Keratinocyte (primary cell): Measurements from ENCODE around the gene TRMT1. TPM values are rescaled to one million over a fixed set of nuclear protein-coding genes. Genes with fewer than 3 reads are reported as not detected.
A peak's percentile ranks its signal among the peaks of the same experiment; 100 is the strongest.

ENCODE experiments used
- DNase-seq: peaks from one replicate; pipeline ENCODE4 v3.0.0-alpha.2; 2011; ENCODE audit warnings: low read depth, missing footprints, low spot score
- FAIRE-seq: peaks from 2 replicates; lab custom pipeline; 2011; peaks lifted over from hg19 to GRCh38; lab: Jason Lieb, UNC
- H2AFZ ChIP-seq: 2 replicates; pipeline ENCODE4 v1.6.0; 2012; ENCODE audit warnings: low read length, control low read depth, inconsistent platforms; ENCODE audit not compliant: control insufficient read depth
- H3K27ac ChIP-seq: 2 replicates; pipeline ENCODE4 v1.5.1; 2011; ENCODE audit warnings: low read length; ENCODE audit not compliant: control insufficient read depth, insufficient read depth
- H3K27me3 ChIP-seq: 3 replicates; pipeline ENCODE4 v1.6.0; 2011; ENCODE audit warnings: low read length; ENCODE audit not compliant: control insufficient read depth, insufficient read depth; ENCODE audit errors: extremely low read depth
- H3K36me3 ChIP-seq, 2 experiments: 2 replicates in 1 of 2; 3 replicates in 1 of 2; pipeline ENCODE4 v1.5.1; 2011; ENCODE audit warnings: low read length in 2 of 2, mild to moderate bottlenecking in 1 of 2; ENCODE audit not compliant: control insufficient read depth in 2 of 2, insufficient read depth in 2 of 2; ENCODE audit errors: extremely low read depth in 1 of 2
- H3K4me1 ChIP-seq: 3 replicates; pipeline ENCODE4 v1.5.1; 2011; ENCODE audit warnings: low read length; ENCODE audit not compliant: control insufficient read depth, insufficient read depth; ENCODE audit errors: extremely low read depth
- H3K4me2 ChIP-seq: 3 replicates; pipeline ENCODE4 v1.6.0; 2011; ENCODE audit warnings: low read depth, low read length; ENCODE audit not compliant: control insufficient read depth, insufficient read depth; ENCODE audit errors: extremely low read depth
- H3K4me3 ChIP-seq, 3 experiments: fragments of 200-600 bp in 1 of 3; sonication (generic) in 1 of 3; 2 replicates in 2 of 3; 3 replicates in 1 of 3; pipeline ENCODE4 v1.5.1; 2011 to 2016; ENCODE audit warnings: low read length in 3 of 3, mild to moderate bottlenecking in 3 of 3, control low read depth in 2 of 3, inconsistent platforms in 1 of 3, low read depth in 1 of 3, mixed read lengths in 1 of 3, mixed run types in 1 of 3, moderate library complexity in 1 of 3; ENCODE audit not compliant: control insufficient read depth in 2 of 3, insufficient read depth in 2 of 3; ENCODE audit errors: extremely low read depth in 1 of 3
- H3K79me2 ChIP-seq: 2 replicates; pipeline ENCODE4 v1.6.0; 2012; ENCODE audit warnings: low read length; ENCODE audit not compliant: control insufficient read depth, insufficient read depth
- H3K9ac ChIP-seq: 3 replicates; pipeline ENCODE4 v1.6.0; 2011; ENCODE audit warnings: low read length; ENCODE audit not compliant: control insufficient read depth, insufficient read depth; ENCODE audit errors: extremely low read depth
- H3K9me1 ChIP-seq: 3 replicates; pipeline ENCODE4 v1.6.0; 2011; ENCODE audit warnings: low read length; ENCODE audit not compliant: control insufficient read depth, insufficient read depth; ENCODE audit errors: extremely low read depth
- H3K9me3 ChIP-seq: 2 replicates; pipeline ENCODE4 v1.5.1; 2012; ENCODE audit warnings: low read depth, low read length; ENCODE audit not compliant: control insufficient read depth
- H4K20me1 ChIP-seq: 3 replicates; pipeline ENCODE4 v1.6.0; 2011; ENCODE audit warnings: low read length; ENCODE audit not compliant: control insufficient read depth, insufficient read depth; ENCODE audit errors: extremely low read depth
- EZH2 ChIP-seq: IDR thresholded peaks from one replicate; pipeline ENCODE4 v1.6.1; 2012; ENCODE audit warnings: inconsistent platforms, mild to moderate bottlenecking, low read length, moderate library complexity
- dilution Hi-C: fragments of 300-500 bp; cut with MboI; formaldehyde crosslinking; loops from one replicate; pipeline ENCODE4 v1.7.0; 2020; ENCODE audit warnings: low sequenced_read_pairs; ENCODE audit not compliant: extremely low pct_ligation_motif_present
- polyA plus RNA-seq, 5 experiments: library from polyadenylated mRNA; depleted of rRNA in 3 of 5; stranded (reverse) in 3 of 5; stranded (forward) in 1 of 5; unstranded in 1 of 5; fragments of >200 nt; gene quantifications; 1 replicate in 1 of 5; 2 replicates in 3 of 5; 3 replicates in 1 of 5; pipeline versions ENCODE4 v1.2.1 to v1.2.3, GENCODE V29; 2011 to 2012; ENCODE audit warnings: missing spikeins in 2 of 5, low read depth in 1 of 5, low replicate concordance in 1 of 5
- TF ChIP-seq, protein P1 (sequence below), 3 experiments: IDR thresholded peaks in 1 of 3; conservative IDR thresholded peaks in 1 of 3; optimal IDR thresholded peaks in 1 of 3; 2 replicates in 2 of 3; 3 replicates in 1 of 3; pipeline versions ENCODE3 to v1.5.1; 2011; ENCODE audit warnings: low read length in 3 of 3, mild to moderate bottlenecking in 3 of 3, moderate library complexity in 2 of 3, control low read depth in 1 of 3, inconsistent platforms in 1 of 3; ENCODE audit not compliant: insufficient read depth in 2 of 3; ENCODE audit errors: extremely low read depth in 1 of 3

The TRMT1 gene
- polyA plus RNA-seq, 1 donor (not counting 4 experiments of a cell fraction or from before 2014, with no cell fraction given): 30.9 TPM

DNA sequence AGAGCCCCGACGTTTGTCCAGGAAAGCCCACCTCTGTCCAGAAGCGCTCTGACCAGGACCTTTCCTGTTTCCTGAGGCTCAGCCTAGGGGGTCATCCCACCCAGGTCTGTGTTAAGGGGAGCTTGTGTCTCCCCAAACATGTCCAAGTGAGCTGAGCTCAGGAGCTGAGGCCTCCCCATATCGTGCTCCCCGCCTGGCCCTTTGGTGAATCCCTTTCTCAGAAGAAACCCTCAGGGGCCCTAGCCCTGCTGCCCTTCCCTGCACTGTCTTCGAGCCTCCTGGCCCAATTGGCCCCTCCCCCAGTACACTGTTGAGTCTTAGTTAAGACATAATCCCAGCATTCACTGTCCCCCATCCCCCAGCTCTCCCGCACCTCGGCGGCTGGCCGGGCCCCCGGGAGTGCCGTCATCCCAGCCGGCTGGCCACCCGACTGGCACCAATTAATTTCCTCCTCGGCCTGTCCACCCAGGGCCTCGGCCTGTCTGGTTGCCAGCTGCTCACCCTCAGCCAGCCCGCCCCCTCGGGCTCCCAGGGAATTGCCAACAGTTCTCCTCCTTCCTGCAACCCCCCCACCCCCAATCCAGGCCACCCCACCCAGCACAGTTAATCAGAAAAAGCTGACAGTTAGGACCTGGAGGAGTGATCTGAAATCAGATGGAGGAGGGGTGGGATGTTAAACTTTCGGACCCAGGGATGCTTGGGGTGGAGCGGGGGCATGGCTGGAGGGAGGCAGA lies 47.2 kb upstream of the TRMT1 start:
- no peak for DNase-seq

GRCh38 chr19:13162724-13163608 lies 46.4 kb upstream of the TRMT1 start:
- Histone ChIP-seq H3K4me3 (peak overlapping the region; percentile 0 to 56 (median 52)), H3K27ac (peak overlapping the region; percentile 94), H3K36me3 (no peaks in the 10 kb centered on the region), H3K27me3 (no peaks in the 10 kb centered on the region), H3K9me1 (no peaks in the 10 kb centered on the region), H3K4me1 (peaks cover 52% of the 10 kb centered on the region), H4K20me1 (no peaks in the 10 kb centered on the region), H3K9ac (peak overlapping the region; percentile 79), H3K79me2 (no peaks in the 10 kb centered on the region), H2AFZ (peak overlapping the region; percentile 69), H3K9me3 (no peaks in the 10 kb centered on the region), H3K4me2 (peak overlapping the region; percentile 86)
- FAIRE-seq (no peak), DNase-seq (peak; percentile 90)
- TF ChIP-seq, protein P1, sequence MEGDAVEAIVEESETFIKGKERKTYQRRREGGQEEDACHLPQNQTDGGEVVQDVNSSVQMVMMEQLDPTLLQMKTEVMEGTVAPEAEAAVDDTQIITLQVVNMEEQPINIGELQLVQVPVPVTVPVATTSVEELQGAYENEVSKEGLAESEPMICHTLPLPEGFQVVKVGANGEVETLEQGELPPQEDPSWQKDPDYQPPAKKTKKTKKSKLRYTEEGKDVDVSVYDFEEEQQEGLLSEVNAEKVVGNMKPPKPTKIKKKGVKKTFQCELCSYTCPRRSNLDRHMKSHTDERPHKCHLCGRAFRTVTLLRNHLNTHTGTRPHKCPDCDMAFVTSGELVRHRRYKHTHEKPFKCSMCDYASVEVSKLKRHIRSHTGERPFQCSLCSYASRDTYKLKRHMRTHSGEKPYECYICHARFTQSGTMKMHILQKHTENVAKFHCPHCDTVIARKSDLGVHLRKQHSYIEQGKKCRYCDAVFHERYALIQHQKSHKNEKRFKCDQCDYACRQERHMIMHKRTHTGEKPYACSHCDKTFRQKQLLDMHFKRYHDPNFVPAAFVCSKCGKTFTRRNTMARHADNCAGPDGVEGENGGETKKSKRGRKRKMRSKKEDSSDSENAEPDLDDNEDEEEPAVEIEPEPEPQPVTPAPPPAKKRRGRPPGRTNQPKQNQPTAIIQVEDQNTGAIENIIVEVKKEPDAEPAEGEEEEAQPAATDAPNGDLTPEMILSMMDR (optimal IDR thresholded peaks at IDR 0.05 in 1 of 3, IDR thresholded peaks at IDR 0.05 in 1 of 3, conservative IDR thresholded peaks at IDR 0.05 in 1 of 3; ENCODE audit: extremely low read depth in 1 of 3, insufficient read depth in 2 of 3, low read length in 3 of 3): no peak
- dilution Hi-C loops: no loop called here

More for the DNA sequence above, 47.2 kb upstream of the TRMT1 start:
- Histone ChIP-seq H4K20me1 (no peaks in the 10 kb centered on the region), H3K4me2 (peak overlapping the region; percentile 86), H3K36me3 (no peaks in the 10 kb centered on the region), H3K9me1 (no peaks in the 10 kb centered on the region), H3K79me2 (no peaks in the 10 kb centered on the region), H3K4me3 (peak overlapping the region; percentile 2 to 49 (median 46)), H3K27me3 (no peaks in the 10 kb centered on the region), H3K9ac (peak overlapping the region; percentile 79), H3K27ac (peak overlapping the region; percentile 94), H2AFZ (peak overlapping the region; percentile 2), H3K4me1 (peaks cover 59% of the 10 kb centered on the region), H3K9me3 (no peaks in the 10 kb centered on the region)
- dilution Hi-C loops: no loop called here
- no peak for FAIRE-seq
- TF ChIP-seq, protein P1 (optimal IDR thresholded peaks at IDR 0.05 in 1 of 3, IDR thresholded peaks at IDR 0.05 in 1 of 3, conservative IDR thresholded peaks at IDR 0.05 in 1 of 3; ENCODE audit: extremely low read depth in 1 of 3, insufficient read depth in 2 of 3, low read length in 3 of 3): no peak
- TF ChIP-seq EZH2: no peak
